LoVo (cell line): ENCODE data around the gene TMC1.
"Not testable (repeated sequence)": the region's sequence is repeated elsewhere in the genome, so short reads cannot be mapped to it uniquely, and the experiment has no call there.

ENCODE experiments used
- DNase-seq: peaks from one replicate; pipeline ENCODE4 v3.0.0-alpha.2; 2016; ENCODE audit warnings: low spot score

The TMC1 gene

GRCh38 chr9:72823971-72824370 lies 302.6 kb downstream of the TMC1 start:
- no peak for DNase-seq

GRCh38 chr9:72826996-72827949 lies 305.9 kb downstream of the TMC1 start:
- no peak for DNase-seq

GRCh38 chr9:72827950-72828731 lies 306.7 kb downstream of the TMC1 start:
- DNase-seq = peak; percentile 57

GRCh38 chr9:72834994-72835393 lies 313.6 kb downstream of the TMC1 start:
- no peak for DNase-seq

- no peak for DNase-seq
These were observed 315.4 kb downstream of the TMC1 start for GRCh38 chr9:72836790-72837189.

- no peak for DNase-seq
These were observed 317.7 kb downstream of the TMC1 start for GRCh38 chr9:72839085-72839484.

GRCh38 chr9:72843520-72844439 lies 322.4 kb downstream of the TMC1 start:
- DNase-seq = no peak

- no peak for DNase-seq
These were observed 323.0 kb downstream of the TMC1 start for GRCh38 chr9:72844440-72844768.

GRCh38 chr9:72845052-72845451 lies 323.6 kb downstream of the TMC1 start:
- DNase-seq = not testable (repeated sequence)

GRCh38 chr9:72850209-72850608 lies 328.8 kb downstream of the TMC1 start:
- not testable (repeated sequence) for DNase-seq

GRCh38 chr9:72855321-72855720 lies 333.9 kb downstream of the TMC1 start:
- DNase-seq = no peak

- no peak for DNase-seq
These were observed 334.6 kb downstream of the TMC1 start for GRCh38 chr9:72855890-72856523.

GRCh38 chr9:72856972-72857623 lies 335.7 kb downstream of the TMC1 start:
- DNase-seq = peak; percentile 61

GRCh38 chr9:72857624-72857996 lies 336.2 kb downstream of the TMC1 start:
- peak; percentile 6 for DNase-seq

GRCh38 chr9:72858089-72858912 lies 336.9 kb downstream of the TMC1 start:
- DNase-seq = peak; percentile 51

GRCh38 chr9:72862788-72863187 lies 341.4 kb downstream of the TMC1 start:
- not testable (repeated sequence) for DNase-seq

- DNase-seq = no peak
These were observed 342.2 kb downstream of the TMC1 start for GRCh38 chr9:72863456-72864094.

- DNase-seq = no peak
These were observed 342.9 kb downstream of the TMC1 start for GRCh38 chr9:72864327-72864726.

- peak; percentile 49 for DNase-seq
These were observed 350.3 kb downstream of the TMC1 start for GRCh38 chr9:72871685-72872084.

- peak; percentile 11 for DNase-seq
These were observed 351.3 kb downstream of the TMC1 start for GRCh38 chr9:72872718-72873117.
